HEK293 (cell line): ENCODE results near the gene C1QC.

ENCODE experiments used
- CTCF ChIP-seq: fragments of 450-650 bp; formaldehyde crosslinking; IDR thresholded peaks from 2 replicates; pipeline ENCODE4 v1.5.1; 2016; ENCODE audit warnings: missing biosample characterization, missing genetic modification characterization
- REST ChIP-seq: fragments of 450-650 bp; formaldehyde crosslinking; IDR thresholded peaks from 2 replicates; pipeline ENCODE4 v1.5.1; 2016; ENCODE audit warnings: missing biosample characterization, missing genetic modification characterization
- ZBTB17 ChIP-seq: fragments of 450-650 bp; formaldehyde crosslinking; IDR thresholded peaks from 2 replicates; pipeline ENCODE4 v1.5.1; 2016; ENCODE audit warnings: missing biosample characterization, missing genetic modification characterization
- ZBTB26 ChIP-seq: fragments of 450-650 bp; formaldehyde crosslinking; optimal IDR thresholded peaks from 2 replicates; pipeline ENCODE3; 2016; ENCODE audit warnings: missing biosample characterization, mild to moderate bottlenecking, missing genetic modification characterization
- ZBTB8A ChIP-seq: fragments of 450-650 bp; formaldehyde crosslinking; IDR thresholded peaks from 2 replicates; pipeline ENCODE4 v1.5.1; 2016; ENCODE audit warnings: missing biosample characterization, missing genetic modification characterization
- ZNF121 ChIP-seq: fragments of 450-650 bp; formaldehyde crosslinking; IDR thresholded peaks from 2 replicates; pipeline ENCODE4 v1.5.1; 2016; ENCODE audit warnings: missing biosample characterization, missing genetic modification characterization
- ZNF302 ChIP-seq: fragments of 450-650 bp; formaldehyde crosslinking; IDR thresholded peaks from 2 replicates; pipeline ENCODE4 v1.5.1; 2016; ENCODE audit warnings: missing biosample characterization, missing genetic modification characterization, low read depth
- ZNF580 ChIP-seq: fragments of 450-650 bp; formaldehyde crosslinking; IDR thresholded peaks from 2 replicates; pipeline ENCODE4 v1.5.1; 2016; ENCODE audit warnings: missing biosample characterization, missing genetic modification characterization
- ZNF623 ChIP-seq: fragments of 450-650 bp; formaldehyde crosslinking; IDR thresholded peaks from 2 replicates; pipeline ENCODE4 v1.5.1; 2016; ENCODE audit warnings: missing biosample characterization, missing genetic modification characterization
- ZNF629 ChIP-seq: fragments of 450-650 bp; formaldehyde crosslinking; IDR thresholded peaks from 2 replicates; pipeline ENCODE4 v1.5.1; 2017; ENCODE audit warnings: missing biosample characterization, missing genetic modification characterization

- TF ChIP-seq ZNF580 (tag by site-specific recombination) (no peak), ZBTB17 (tag by site-specific recombination) (no peak), CTCF (tag by site-specific recombination) (no peak), ZNF121 (tag by site-specific recombination) (no peak), ZNF302 (tag by site-specific recombination) (no peak), REST (tag by site-specific recombination) (no peak), ZBTB26 (no peak), ZNF629 (tag by site-specific recombination) (no peak), ZNF623 (tag by site-specific recombination) (no peak), ZBTB8A (tag by site-specific recombination) (no peak)
These were observed 14.6 kb upstream of the C1QC start for GRCh38 chr1:22628698-22629444.
